Endodermal cell (in vitro differentiated cells): ENCODE data around the gene RHOA. TPM values are rescaled to one million over a fixed set of nuclear protein-coding genes. Genes with fewer than 3 reads are reported as not detected.

Source experiments
- DNase-seq: peaks from one replicate; pipeline ENCODE4 v3.0.0-alpha.2; 2017
- H3K27ac ChIP-seq: 2 replicates; pipeline ENCODE4 v1.5.1; 2013; ENCODE audit warnings: mild to moderate bottlenecking, low read depth, low read length, moderate library complexity
- H3K27me3 ChIP-seq: 2 replicates; pipeline ENCODE4 v1.6.1; 2013; ENCODE audit warnings: mild to moderate bottlenecking, low read length, moderate library complexity; ENCODE audit not compliant: insufficient read depth, control insufficient read depth, poor library complexity, severe bottlenecking
- H3K36me3 ChIP-seq: 2 replicates; pipeline ENCODE4 v1.7.0; 2013; ENCODE audit warnings: mild to moderate bottlenecking, low read length, moderate library complexity; ENCODE audit not compliant: control insufficient read depth, insufficient read depth
- H3K4me1 ChIP-seq: one replicate; pipeline ENCODE4 v1.7.0; 2013; ENCODE audit warnings: low read length; ENCODE audit not compliant: control insufficient read depth, insufficient read depth
- H3K4me3 ChIP-seq: 2 replicates; pipeline ENCODE4 v1.5.1; 2013; ENCODE audit warnings: mild to moderate bottlenecking, low read length, moderate library complexity
- H3K9ac ChIP-seq: 2 replicates; pipeline ENCODE4 v1.6.1; 2013; ENCODE audit warnings: mild to moderate bottlenecking, low read length, moderate library complexity; ENCODE audit not compliant: poor library complexity, severe bottlenecking; ENCODE audit errors: extremely low read depth
- H3K9me3 ChIP-seq: 2 replicates; pipeline ENCODE4 v1.6.1; 2013; ENCODE audit warnings: mild to moderate bottlenecking, low read length, moderate library complexity; ENCODE audit not compliant: control insufficient read depth
- H3K27ac Mint-ChIP-seq: 2 replicates; pipeline ENCODE4 v1.8.0; 2020; ENCODE audit warnings: mixed read lengths
- H3K27me3 Mint-ChIP-seq: 2 replicates; pipeline ENCODE4 v1.8.0; 2021; ENCODE audit warnings: mild to moderate bottlenecking, mixed read lengths; ENCODE audit not compliant: insufficient read depth
- H3K36me3 Mint-ChIP-seq: 2 replicates; pipeline ENCODE4 v1.8.0; 2020; ENCODE audit warnings: low read depth, mixed read lengths
- H3K4me1 Mint-ChIP-seq: 2 replicates; pipeline ENCODE4 v1.8.0; 2020; ENCODE audit warnings: mixed read lengths
- H3K4me3 Mint-ChIP-seq: 2 replicates; pipeline ENCODE4 v1.8.0; 2020; ENCODE audit warnings: mild to moderate bottlenecking, moderate library complexity, mixed read lengths
- H3K9me3 Mint-ChIP-seq: 2 replicates; pipeline ENCODE4 v1.8.0; 2020; ENCODE audit warnings: mild to moderate bottlenecking, mixed read lengths
- CTCF ChIP-seq: fragments of 200-600 bp; sonication (generic); conservative IDR thresholded peaks from 2 replicates; pipeline ENCODE4 v1.5.0; 2021; ENCODE audit warnings: antibody characterized with exemption, mild to moderate bottlenecking
- WGBS, 2 experiments: methylation state at CpG; one replicate each; pipeline versions ENCODE4 v1.1.5 to v1.1.7; 2013; ENCODE audit warnings: missing lambda C conversion rate in 2 of 2, mixed read lengths in 1 of 2; ENCODE audit not compliant: insufficient coverage in 1 of 2, insufficient read length in 1 of 2; 5-methylcytosine and 5-hydroxymethylcytosine counted together
- total RNA-seq, 2 donors: library from RNA; stranded (reverse); fragmentation: NEBNext Ultra II Directional in 1 of 2; extraction: Animal tissue kit (Norgen Biotek cat#: 25700) in 1 of 2; gene quantifications; 2 replicates in 1 of 2; 3 replicates in 1 of 2; pipeline ENCODE4 v1.2.1, GENCODE V29; 2021

RHOA gene
- total RNA-seq, 2 donors from 2014 or later, result 359 to 371 TPM

DNA sequence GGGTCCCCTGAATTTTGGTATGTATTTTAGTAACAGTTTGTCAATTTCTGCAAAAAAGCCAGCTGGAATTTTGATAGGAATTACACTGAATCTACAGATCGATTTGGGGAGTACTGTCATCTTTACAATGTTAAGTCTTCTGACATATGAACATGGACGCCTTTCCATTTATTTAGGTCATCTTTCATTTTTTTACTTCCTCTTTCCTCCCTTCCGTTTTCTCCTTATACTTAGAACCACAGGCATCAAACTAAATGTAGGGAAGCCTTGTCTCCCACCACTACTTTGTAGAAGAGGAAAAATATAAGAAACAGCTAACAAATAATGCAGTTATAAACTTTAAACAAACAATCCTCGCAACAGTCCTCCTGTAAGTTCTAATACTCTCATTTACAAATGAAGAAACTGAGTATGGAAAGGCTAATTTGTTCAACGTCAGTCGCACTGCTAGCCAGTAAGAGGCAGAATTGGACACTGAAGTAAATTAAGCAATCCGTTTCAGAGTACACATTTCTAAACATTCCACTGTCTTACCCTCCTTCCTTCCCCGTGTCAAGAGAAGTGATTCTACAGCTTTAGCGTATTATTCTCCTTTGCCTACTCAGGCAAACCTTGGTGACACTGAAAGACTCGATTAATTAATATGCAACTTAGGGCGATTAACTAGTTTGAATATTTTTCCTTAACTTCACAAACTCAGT, 25.6 kb downstream of the RHOA start:
- Histone ChIP-seq H3K27me3 (no peaks in the 10 kb centered on the region), H3K36me3 (peaks cover 13% of the 10 kb centered on the region), H3K9me3 (no peaks in the 10 kb centered on the region), H3K9ac (no peak overlapping the region), H3K4me3 (no peak overlapping the region), H3K4me1 (no peaks in the 10 kb centered on the region), H3K27ac (no peak overlapping the region)
- Mint-ChIP-seq H3K27me3 (no peaks in the 10 kb centered on the region), H3K36me3 (peaks cover 20% of the 10 kb centered on the region), H3K9me3 (peaks cover 2% of the 10 kb centered on the region), H3K27ac (no peak overlapping the region), H3K4me3 (no peak overlapping the region), H3K4me1 (no peaks in the 10 kb centered on the region)
- 95 to 96% methylated on average over 8 to 11 of the region's 11 CpGs for WGBS, 2 experiments
- no peak for DNase-seq
- no peak for TF ChIP-seq CTCF

GRCh38 chr3:49385617-49386016, 26.2 kb downstream of the RHOA start:
- Mint-ChIP-seq H3K9me3 (peaks cover 2% of the 10 kb centered on the region), H3K27ac (peak overlapping the region; percentile 17), H3K36me3 (peaks cover 20% of the 10 kb centered on the region), H3K4me1 (no peaks in the 10 kb centered on the region), H3K4me3 (no peak overlapping the region), H3K27me3 (no peaks in the 10 kb centered on the region)
- H3K4me1 ChIP-seq, result no peaks in the 10 kb centered on the region
- no peaks in the 10 kb centered on the region for H3K27me3 ChIP-seq
- no peak for TF ChIP-seq CTCF
- no CpG with 5 or more reads among the region's 1 CpG for WGBS, 2 experiments
- H3K9ac ChIP-seq, result no peak overlapping the region
- peaks cover 13% of the 10 kb centered on the region for H3K36me3 ChIP-seq
- no peaks in the 10 kb centered on the region for H3K9me3 ChIP-seq
- no peak overlapping the region for H3K27ac ChIP-seq
- H3K4me3 ChIP-seq, result no peak overlapping the region
- DNase-seq, result no peak

DNA sequence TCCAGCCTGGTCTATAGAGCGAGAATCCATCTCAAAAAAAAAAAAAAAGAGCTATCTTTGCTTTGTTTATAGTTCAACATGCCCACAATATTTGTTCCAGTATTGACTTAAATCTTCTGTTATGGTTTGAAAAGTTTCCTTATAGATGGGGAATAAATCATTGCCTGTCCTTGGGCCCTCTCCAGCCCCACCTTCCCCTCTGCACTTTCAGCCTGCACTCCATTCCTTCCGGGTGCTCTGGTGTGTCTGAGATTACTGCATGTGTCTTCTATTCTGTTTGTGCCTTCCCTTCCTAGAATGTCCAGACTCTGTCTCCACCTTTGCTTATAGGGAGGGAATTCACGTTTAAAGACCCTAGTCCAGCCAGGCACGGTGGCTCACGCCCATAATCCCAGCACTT, 28.4 kb downstream of the RHOA start:
- no peak for DNase-seq
- Histone ChIP-seq H3K9ac (no peak overlapping the region), H3K9me3 (no peaks in the 10 kb centered on the region), H3K4me1 (no peaks in the 10 kb centered on the region), H3K4me3 (no peak overlapping the region), H3K36me3 (peaks cover 8% of the 10 kb centered on the region), H3K27me3 (no peaks in the 10 kb centered on the region), H3K27ac (no peak overlapping the region)
- no peak for TF ChIP-seq CTCF
- H3K27ac Mint-ChIP-seq, result peak overlapping the region; percentile 64
- peaks cover 16% of the 10 kb centered on the region for H3K36me3 Mint-ChIP-seq
- WGBS, 2 experiments, result 91 to 92% methylated on average over 5 of the region's 5 CpGs
- H3K4me1 Mint-ChIP-seq, result peaks cover 2% of the 10 kb centered on the region
- H3K9me3 Mint-ChIP-seq, result peaks cover 2% of the 10 kb centered on the region
- no peak overlapping the region for H3K4me3 Mint-ChIP-seq
- no peaks in the 10 kb centered on the region for H3K27me3 Mint-ChIP-seq
